Epithelial cell of proximal tubule (primary cell): ENCODE data around the gene MBLAC1. TPM values are rescaled to one million over a fixed set of nuclear protein-coding genes. Genes with fewer than 3 reads are reported as not detected.

Experiments used
- DNase-seq: peaks from one replicate; pipeline ENCODE4 v3.0.0-alpha.2; 2011; ENCODE audit warnings: low read depth
- H3K4me3 ChIP-seq: 2 replicates; pipeline ENCODE4 v1.5.1; 2011; ENCODE audit warnings: low read depth, mild to moderate bottlenecking, low read length
- CTCF ChIP-seq: conservative IDR thresholded peaks from 2 replicates; pipeline ENCODE4 v1.5.1; 2012; ENCODE audit warnings: low read depth, mild to moderate bottlenecking, low read length
- total RNA-seq: library from RNA; depleted of rRNA; stranded (reverse); fragments of >200 nt; gene quantifications from 2 replicates; pipeline ENCODE4 v1.2.3, GENCODE V29; 2015

The MBLAC1 gene
- total RNA-seq, 1 donor from 2014 or later = 2.6 TPM

- DNase-seq = no peak
- no peak overlapping the region for H3K4me3 ChIP-seq
- TF ChIP-seq CTCF = no peak
Observed at GRCh38 chr7:100169147-100169850, 42.5 kb downstream of the MBLAC1 start.

DNA sequence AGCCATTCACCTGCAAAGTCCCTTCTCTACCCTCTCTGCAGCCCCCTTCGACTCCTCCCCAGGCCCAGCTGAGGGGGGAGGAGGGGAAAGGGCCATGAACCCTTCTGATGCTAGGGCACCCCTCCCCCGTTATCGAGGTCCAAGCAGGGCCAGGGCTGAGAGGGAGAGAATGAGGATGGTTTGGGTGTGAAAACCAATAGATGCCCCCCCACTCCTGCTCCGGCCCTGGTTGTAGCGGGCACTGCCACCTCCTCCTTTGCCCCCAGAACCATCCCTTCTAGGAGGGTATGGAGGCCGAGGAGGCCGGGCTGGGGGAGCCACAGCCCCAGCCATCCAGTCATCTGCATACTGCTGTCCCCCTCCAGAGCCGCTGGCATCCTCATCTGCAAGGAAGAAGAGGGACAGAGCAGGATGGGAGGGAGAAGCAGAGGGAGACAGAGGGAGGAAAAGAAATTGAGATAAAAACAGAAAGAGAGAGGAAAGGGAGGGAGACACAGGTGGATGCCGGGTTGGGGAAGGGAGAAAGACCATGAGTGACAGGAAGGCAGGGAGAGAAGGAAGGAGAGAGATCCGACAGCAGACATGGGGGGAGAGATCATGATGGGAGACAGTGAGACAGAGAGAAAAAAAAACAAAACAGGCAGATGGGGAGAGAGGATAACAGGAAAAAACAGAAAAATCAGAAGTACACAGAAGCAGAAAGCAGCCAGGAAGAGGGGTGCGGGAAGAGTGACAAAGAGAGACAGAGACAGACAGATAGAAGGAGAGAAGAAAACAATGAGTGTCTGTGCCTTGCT is 43.5 kb downstream of the MBLAC1 start:
- DNase-seq = no peak
- TF ChIP-seq CTCF = no peak
- H3K4me3 ChIP-seq = no peak overlapping the region

GRCh38 chr7:100171087-100171681 is 44.4 kb downstream of the MBLAC1 start:
- TF ChIP-seq CTCF = no peak
- no peak for DNase-seq
- H3K4me3 ChIP-seq = peak overlapping the region; percentile 33

GRCh38 chr7:100171840-100172239 is 45.1 kb downstream of the MBLAC1 start:
- H3K4me3 ChIP-seq = no peak overlapping the region
- DNase-seq = no peak
- TF ChIP-seq CTCF = no peak

DNA sequence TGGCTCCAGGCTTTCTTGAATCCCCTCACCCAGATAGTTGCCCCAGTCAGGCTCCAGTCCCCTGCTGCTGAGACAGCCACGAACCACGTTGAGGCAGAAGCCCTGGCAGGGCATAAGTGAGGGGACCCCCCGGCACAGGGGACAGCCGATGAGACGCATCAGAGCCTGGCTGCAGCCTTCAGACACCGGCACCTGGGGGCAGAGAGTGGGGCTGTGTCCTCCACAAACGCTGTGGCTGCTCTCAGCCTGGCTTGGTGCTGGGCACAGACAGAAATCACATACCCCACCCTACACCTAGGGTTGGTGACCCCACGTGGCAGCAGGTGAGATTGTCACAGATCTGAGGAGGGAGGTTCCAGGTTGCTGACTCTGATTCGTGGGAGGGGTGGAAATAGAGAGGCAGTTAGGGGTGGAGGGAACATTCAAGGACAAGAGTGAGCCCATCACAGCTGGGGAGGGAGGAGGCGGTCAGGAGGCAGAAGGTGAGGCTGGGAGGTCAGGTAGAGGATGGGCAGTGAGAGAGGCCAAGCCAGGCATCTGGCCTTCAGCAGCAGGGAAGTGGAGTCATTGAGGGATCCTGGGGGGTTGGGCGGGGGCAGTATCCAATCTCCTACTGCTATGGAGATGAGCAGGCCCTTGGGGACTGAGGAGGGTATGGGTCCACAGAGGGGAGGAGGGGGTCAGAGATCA is 47.2 kb downstream of the MBLAC1 start:
- no peak for TF ChIP-seq CTCF
- no peak overlapping the region for H3K4me3 ChIP-seq
- DNase-seq = no peak

GRCh38 chr7:100174582-100174981 is 47.8 kb downstream of the MBLAC1 start:
- no peak for TF ChIP-seq CTCF
- no peak for DNase-seq
- H3K4me3 ChIP-seq = no peak overlapping the region
